Body of pancreas (tissue), 4 donors: ENCODE results near the gene CORO7. TPM values are rescaled to one million over a fixed set of nuclear protein-coding genes. Genes with fewer than 3 reads are reported as not detected.
A peak's percentile ranks its signal among the peaks of the same experiment; 100 is the strongest.
"Not testable (repeated sequence)": the region's sequence is repeated elsewhere in the genome, so short reads cannot be mapped to it uniquely, and the experiment has no call there.

Source experiments
- ATAC-seq: fragments of 150-250 bp; one replicate; pipeline ENCODE4 v1.9.1; 2016
- DNase-seq, 4 donors: peaks; one replicate each; pipeline ENCODE4 v3.0.0-alpha.2; 2019
- H3K27ac ChIP-seq, 4 donors: fragments of 200-600 bp; sonication (generic); 1 replicate in 3 of 4; 2 replicates in 1 of 4; pipeline versions ENCODE4 v1.5.1 to v1.6.1; 2016 to 2019; ENCODE audit warnings: mild to moderate bottlenecking in 1 of 4, mixed read lengths in 1 of 4, moderate library complexity in 1 of 4
- H3K27me3 ChIP-seq, 2 donors: fragments of 200-600 bp; sonication (generic); one replicate each; pipeline ENCODE4 v1.6.0; 2016; ENCODE audit warnings: mild to moderate bottlenecking in 1 of 2
- H3K36me3 ChIP-seq, 2 donors: fragments of 200-600 bp; sonication (generic); replicated peaks in 1 of 2; 2 replicates each; pipeline ENCODE4 v1.5.1; 2016; ENCODE audit warnings: low read depth in 2 of 2; ENCODE audit not compliant: insufficient read depth in 1 of 2
- H3K4me1 ChIP-seq: fragments of 200-600 bp; sonication (generic); one replicate; pipeline ENCODE4 v1.6.0; 2016
- H3K4me3 ChIP-seq, 2 donors: fragments of 200-600 bp; sonication (generic); 1 replicate in 1 of 2; 2 replicates in 1 of 2; pipeline ENCODE4 v1.5.1; 2016 to 2019
- H3K9me3 ChIP-seq, 3 donors: fragments of 200-600 bp; sonication (generic); 1 replicate in 2 of 3; 2 replicates in 1 of 3; pipeline ENCODE4 v1.5.1; 2016
- POLR2A ChIP-seq, 3 donors: fragments of 450-650 bp; IDR thresholded peaks; one replicate each; pipeline ENCODE4 v1.6.1; 2016; ENCODE audit warnings: antibody characterized with exemption in 3 of 3, mild to moderate bottlenecking in 2 of 3
- WGBS, 2 donors: methylation state at CpG; one replicate each; pipeline ENCODE4 v1.1.5; 2017; 5-methylcytosine and 5-hydroxymethylcytosine counted together
- intact Hi-C: fragments of 100-400 bp; cut with DNase I; formaldehyde crosslinking; loops from one replicate; pipeline ENCODE4 v1.15.1; 2023
- total RNA-seq, 2 donors: library from RNA; depleted of rRNA; stranded (reverse); fragments of >200 nt; gene quantifications; one replicate each; pipeline ENCODE4 v1.1.0, GENCODE V29; 2016
- TF ChIP-seq, protein P1 (sequence below), 7 experiments: fragments of 450-650 bp in 4 of 7; fragments of 200-600 bp in 3 of 7; sonication (generic) in 3 of 7; IDR thresholded peaks; one replicate each; pipeline ENCODE4 v1.5.1; 2016 to 2019; ENCODE audit warnings: antibody characterized with exemption in 7 of 7

CORO7 gene
- total RNA-seq, 2 donors from 2014 or later: 13.2 to 48.8 TPM

DNA sequence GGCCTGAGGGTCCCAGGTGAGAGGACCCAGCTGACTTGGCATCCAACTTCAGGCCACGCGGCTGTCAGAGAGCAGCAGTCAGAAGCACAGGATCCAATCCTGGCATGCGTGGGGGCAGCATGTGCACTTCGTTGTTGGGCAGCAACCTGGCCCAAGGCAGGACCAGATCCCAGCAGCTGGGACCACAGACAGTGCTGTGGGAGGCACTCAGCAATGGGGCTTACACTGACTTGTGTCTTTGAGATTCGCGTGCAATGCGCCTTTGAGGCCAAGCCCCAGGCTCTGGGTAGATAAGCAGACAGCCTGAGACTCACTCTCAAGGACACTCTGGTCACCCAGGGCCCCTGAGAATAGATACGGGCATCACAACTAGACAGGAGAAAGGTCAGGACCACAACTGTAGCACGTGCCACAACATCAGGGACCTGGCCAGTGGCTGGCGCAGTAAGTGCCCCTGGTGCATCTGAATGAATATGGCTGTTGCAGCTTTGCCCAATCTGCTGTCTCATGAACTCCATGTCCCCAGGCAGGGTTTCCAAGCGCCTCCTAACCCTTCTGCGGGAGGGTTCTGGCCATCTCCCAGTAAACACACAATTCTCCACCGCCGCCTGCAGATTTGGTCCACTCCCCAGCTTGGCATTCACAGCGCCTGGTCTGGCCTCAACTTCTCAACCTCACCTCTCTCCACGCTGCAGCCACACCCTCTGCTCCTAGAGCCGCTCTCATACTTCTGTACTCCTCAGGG is 68.5 kb downstream of the CORO7 start:
- H3K4me1 ChIP-seq: peaks cover 56% of the 10 kb centered on the region
- H3K36me3 ChIP-seq: no peaks in the 10 kb centered on the region
- no peaks in the 10 kb centered on the region for H3K27me3 ChIP-seq
- WGBS, 2 donors: 72 to 74% methylated on average over 11 to 17 of the region's 17 CpGs
- intact Hi-C loops: no loop called here
- no peak overlapping the region for H3K4me3 ChIP-seq
- peak overlapping the region in 1 of 4 donors; percentile 20 for H3K27ac ChIP-seq
- no peak for ATAC-seq
- H3K9me3 ChIP-seq: no peaks in the 10 kb centered on the region
- TF ChIP-seq, protein P1, sequence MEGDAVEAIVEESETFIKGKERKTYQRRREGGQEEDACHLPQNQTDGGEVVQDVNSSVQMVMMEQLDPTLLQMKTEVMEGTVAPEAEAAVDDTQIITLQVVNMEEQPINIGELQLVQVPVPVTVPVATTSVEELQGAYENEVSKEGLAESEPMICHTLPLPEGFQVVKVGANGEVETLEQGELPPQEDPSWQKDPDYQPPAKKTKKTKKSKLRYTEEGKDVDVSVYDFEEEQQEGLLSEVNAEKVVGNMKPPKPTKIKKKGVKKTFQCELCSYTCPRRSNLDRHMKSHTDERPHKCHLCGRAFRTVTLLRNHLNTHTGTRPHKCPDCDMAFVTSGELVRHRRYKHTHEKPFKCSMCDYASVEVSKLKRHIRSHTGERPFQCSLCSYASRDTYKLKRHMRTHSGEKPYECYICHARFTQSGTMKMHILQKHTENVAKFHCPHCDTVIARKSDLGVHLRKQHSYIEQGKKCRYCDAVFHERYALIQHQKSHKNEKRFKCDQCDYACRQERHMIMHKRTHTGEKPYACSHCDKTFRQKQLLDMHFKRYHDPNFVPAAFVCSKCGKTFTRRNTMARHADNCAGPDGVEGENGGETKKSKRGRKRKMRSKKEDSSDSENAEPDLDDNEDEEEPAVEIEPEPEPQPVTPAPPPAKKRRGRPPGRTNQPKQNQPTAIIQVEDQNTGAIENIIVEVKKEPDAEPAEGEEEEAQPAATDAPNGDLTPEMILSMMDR (IDR thresholded peaks at IDR 0.05): no peak
- no peak for TF ChIP-seq POLR2A (IDR thresholded peaks at IDR 0.05)
- no peak for DNase-seq

DNA sequence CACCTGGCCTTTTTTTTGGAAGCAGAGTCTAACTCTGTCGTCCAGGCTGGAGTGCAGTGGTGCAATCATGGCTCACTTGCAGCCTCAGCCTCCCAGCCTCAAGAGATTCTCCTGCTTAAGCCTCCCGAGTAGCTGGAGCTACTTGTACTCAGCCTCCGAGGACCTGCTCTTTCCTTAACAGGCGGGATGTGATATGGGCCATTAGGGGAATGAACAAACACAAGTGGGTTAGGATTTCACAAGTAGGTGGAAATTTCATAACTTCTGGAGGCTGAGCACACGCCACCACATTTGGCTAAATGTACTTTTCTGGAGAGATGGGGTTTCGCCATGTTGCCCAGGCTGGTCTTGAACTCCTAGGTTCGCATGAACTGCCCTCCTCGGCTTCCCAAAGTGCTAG is 69.4 kb downstream of the CORO7 start:
- no peak for ATAC-seq
- no peaks in the 10 kb centered on the region for H3K27me3 ChIP-seq
- intact Hi-C loops: no loop called here
- TF ChIP-seq, protein P1 (IDR thresholded peaks at IDR 0.05): no peak
- no peak for TF ChIP-seq POLR2A (IDR thresholded peaks at IDR 0.05)
- peak in 1 of 4 donors; percentile 21 for DNase-seq
- peaks cover 56% of the 10 kb centered on the region for H3K4me1 ChIP-seq
- 77 to 93% methylated on average over 8 of the region's 8 CpGs for WGBS, 2 donors
- H3K36me3 ChIP-seq: no peaks in the 10 kb centered on the region
- H3K27ac ChIP-seq: peak overlapping the region in 1 of 4 donors; percentile 52
- H3K9me3 ChIP-seq: no peaks in the 10 kb centered on the region
- no peak overlapping the region for H3K4me3 ChIP-seq

DNA sequence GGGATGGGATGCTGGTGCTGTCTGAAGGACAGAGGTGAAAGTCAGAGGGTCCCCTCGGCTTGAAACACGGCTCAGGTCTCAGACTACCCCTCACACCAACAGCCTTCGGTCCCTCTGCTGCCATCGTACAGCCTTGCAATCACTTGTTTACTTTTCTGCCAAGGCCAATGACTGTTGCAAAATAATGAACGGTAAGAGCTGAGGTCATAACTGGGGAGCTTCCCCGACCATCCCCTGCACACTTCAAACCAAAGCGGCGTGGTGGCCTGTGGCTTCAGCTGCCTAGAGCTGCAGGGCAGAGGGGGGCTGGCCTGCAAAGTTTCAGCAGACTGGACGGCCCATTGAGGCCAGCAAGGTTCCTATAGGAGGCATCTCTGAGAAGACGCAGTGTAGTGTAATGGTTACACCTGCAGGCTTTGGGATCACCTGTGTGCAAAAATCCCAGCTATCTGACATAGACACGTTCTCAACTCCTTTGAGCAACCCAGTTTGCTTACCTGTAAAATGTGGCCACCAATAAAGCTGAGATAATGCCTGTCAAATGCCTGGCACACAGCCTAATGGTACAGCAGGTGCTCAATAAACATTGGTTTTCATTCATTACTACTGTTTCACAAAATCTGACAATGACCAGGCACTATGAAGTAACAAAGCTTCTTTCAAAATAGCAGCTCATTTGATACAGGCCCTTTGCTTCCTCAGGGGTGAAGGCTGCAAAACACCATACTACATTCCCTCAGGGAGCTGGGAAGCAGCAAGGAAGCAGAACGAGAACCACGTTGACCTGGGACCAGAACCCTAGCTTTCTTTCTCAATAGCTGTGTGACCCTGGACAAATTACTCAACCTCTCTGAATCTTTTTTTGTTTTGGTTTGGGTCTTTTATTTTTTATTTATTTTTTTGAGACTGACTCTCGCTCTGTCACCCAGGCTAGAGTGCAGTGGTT is 70.3 kb downstream of the CORO7 start:
- no peaks in the 10 kb centered on the region for H3K36me3 ChIP-seq
- intact Hi-C loops: no loop called here
- no peaks in the 10 kb centered on the region for H3K9me3 ChIP-seq
- 41 to 48% methylated on average over 12 to 14 of the region's 14 CpGs for WGBS, 2 donors
- H3K4me3 ChIP-seq: no peak overlapping the region
- H3K27me3 ChIP-seq: no peaks in the 10 kb centered on the region
- TF ChIP-seq, protein P1 (IDR thresholded peaks at IDR 0.05): no peak
- no peak for TF ChIP-seq POLR2A (IDR thresholded peaks at IDR 0.05)
- ATAC-seq (peak; percentile 75), DNase-seq (peak; percentile 38 to 65 (median 55))
- H3K4me1 ChIP-seq: peaks cover 49% of the 10 kb centered on the region
- H3K27ac ChIP-seq: peak overlapping the region; percentile 28 to 61 (median 44)

DNA sequence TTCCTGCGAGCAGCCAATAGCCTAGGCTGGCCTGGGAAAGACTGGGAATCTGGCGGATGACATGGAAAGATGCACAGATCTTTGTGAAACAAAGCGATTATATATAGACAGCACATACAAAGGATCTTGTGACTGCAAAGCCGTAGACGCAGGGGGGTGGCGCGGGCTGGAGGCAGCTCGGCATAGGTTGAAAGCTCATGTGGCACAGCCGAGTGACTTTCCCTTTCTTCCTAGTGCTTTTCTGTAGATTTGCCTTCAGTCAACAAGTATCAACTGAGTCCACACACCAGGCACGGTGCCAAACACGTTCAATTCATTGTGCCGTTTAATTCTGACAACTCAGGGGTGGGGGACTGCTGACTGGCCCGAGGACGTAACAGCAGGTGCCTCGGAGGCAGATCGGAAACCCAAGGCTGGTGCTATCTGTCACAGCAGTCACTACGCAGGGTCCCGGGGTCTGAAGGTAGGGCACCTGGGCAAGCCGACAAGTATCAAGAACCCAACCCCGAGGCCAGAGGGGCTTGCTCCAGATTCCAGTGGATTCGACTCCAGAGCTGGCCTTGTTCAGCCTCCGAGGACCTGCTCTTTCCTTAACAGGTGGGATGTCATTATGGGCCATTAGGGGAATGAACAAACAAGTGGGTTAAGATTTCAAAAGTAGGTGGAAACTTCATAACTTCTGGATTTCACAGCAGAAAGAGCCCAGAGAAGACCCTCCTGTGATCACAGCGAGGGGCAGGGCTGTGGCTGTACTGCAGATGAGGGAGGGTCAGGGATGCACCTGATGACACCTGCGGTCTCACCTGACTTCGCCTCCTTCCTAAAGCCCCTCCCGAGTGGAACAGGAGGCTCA is 71.2 kb downstream of the CORO7 start:
- ATAC-seq (peak; percentile 22), DNase-seq (peak in 3 of 4 donors; percentile 30 to 56 (median 50))
- intact Hi-C loops: no loop called here
- peak overlapping the region; percentile 28 to 61 (median 44) for H3K27ac ChIP-seq
- H3K27me3 ChIP-seq: no peaks in the 10 kb centered on the region
- 47 to 58% methylated on average over 23 to 26 of the region's 26 CpGs for WGBS, 2 donors
- no peak for TF ChIP-seq POLR2A (IDR thresholded peaks at IDR 0.05)
- TF ChIP-seq, protein P1 (IDR thresholded peaks at IDR 0.05): no peak
- no peaks in the 10 kb centered on the region for H3K36me3 ChIP-seq
- H3K4me3 ChIP-seq: no peak overlapping the region
- peaks cover 45% of the 10 kb centered on the region for H3K4me1 ChIP-seq
- H3K9me3 ChIP-seq: no peaks in the 10 kb centered on the region

DNA sequence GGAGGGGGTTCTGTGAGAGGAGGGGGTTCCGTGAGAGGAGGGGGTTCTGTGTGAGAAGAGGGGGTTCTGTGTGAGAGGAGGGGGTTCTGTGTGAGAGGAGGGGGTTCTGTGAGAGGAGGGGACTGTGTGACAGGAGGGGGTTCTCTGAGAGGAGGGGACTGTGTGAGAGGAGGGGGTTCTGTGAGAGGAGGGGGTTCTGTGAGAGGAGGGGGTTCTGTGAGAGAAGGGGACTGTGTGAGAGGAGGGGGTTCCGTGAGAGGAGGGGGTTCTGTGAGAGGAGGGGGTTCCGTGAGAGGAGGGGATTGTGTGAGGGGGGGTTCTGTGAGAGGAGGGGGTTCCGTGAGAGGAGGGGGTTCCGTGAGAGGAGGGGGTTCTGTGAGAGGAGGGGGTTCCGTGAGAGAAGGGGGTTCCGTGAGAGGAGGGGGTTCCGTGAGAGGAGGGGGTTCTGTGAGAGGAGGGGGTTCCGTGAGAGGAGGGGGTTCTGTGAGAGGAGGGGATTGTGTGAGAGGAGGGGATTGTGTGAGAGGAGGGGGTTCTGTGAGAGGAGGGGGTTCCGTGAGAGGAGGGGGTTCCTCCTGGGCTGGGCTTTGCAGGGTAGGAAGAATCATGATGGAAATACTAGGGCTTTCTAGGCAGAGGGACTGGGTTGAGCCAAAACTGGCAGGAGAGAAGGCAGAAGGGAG is 72.0 kb downstream of the CORO7 start:
- intact Hi-C loops, H3K36me3 ChIP-seq, H3K9me3 ChIP-seq, ATAC-seq, H3K4me3 ChIP-seq, H3K27me3 ChIP-seq, DNase-seq: not testable (repeated sequence)
- Histone ChIP-seq H3K27ac (peak overlapping the region; percentile 28 to 61 (median 44)), H3K4me1 (peaks cover 38% of the 10 kb centered on the region)
- 50 to 72% methylated on average over 4 to 7 of the region's 10 CpGs for WGBS, 2 donors
